Esophagus squamous epithelium (tissue), 5 donors: Measurements from ENCODE around the gene SARS2. TPM values are rescaled to one million over a fixed set of nuclear protein-coding genes. Genes with fewer than 3 reads are reported as not detected.

Source experiments
- DNase-seq: peaks from one replicate; lab custom pipeline; 2025; lab: John Stamatoyannopoulos, UW
- H3K27ac ChIP-seq, 4 donors: fragments of 200-600 bp; sonication (generic); one replicate each; pipeline ENCODE4 v1.5.1; 2016 to 2019; ENCODE audit warnings: mild to moderate bottlenecking in 1 of 4
- H3K27me3 ChIP-seq, 4 donors: fragments of 200-600 bp; sonication (generic); 1 replicate in 3 of 4; 2 replicates in 1 of 4; pipeline versions ENCODE4 v1.5.1 to v1.6.0; 2017 to 2021; ENCODE audit warnings: antibody characterized with exemption in 1 of 4
- H3K36me3 ChIP-seq, 3 donors: fragments of 200-600 bp; sonication (generic); one replicate each; pipeline ENCODE4 v1.5.1; 2016 to 2019
- H3K4me1 ChIP-seq, 3 donors: fragments of 200-600 bp; sonication (generic); one replicate each; pipeline ENCODE4 v1.5.1; 2017 to 2019
- H3K4me3 ChIP-seq, 4 donors: fragments of 200-600 bp; sonication (generic); 1 replicate in 3 of 4; 2 replicates in 1 of 4; pipeline ENCODE4 v1.5.1; 2016 to 2019; ENCODE audit warnings: mild to moderate bottlenecking in 2 of 4, moderate library complexity in 1 of 4
- H3K9me3 ChIP-seq, 3 donors: fragments of 200-600 bp; sonication (generic); one replicate each; pipeline ENCODE4 v1.5.1; 2016 to 2019
- CTCF ChIP-seq, 6 experiments: fragments of 450-650 bp in 4 of 6; fragments of 200-600 bp in 2 of 6; sonication (generic) in 2 of 6; IDR thresholded peaks; one replicate each; pipeline ENCODE4 v1.5.1; 2016 to 2019; ENCODE audit warnings: antibody characterized with exemption in 6 of 6, mild to moderate bottlenecking in 4 of 6, moderate library complexity in 4 of 6
- POLR2A ChIP-seq, 4 donors: fragments of 450-650 bp; IDR thresholded peaks; one replicate each; pipeline ENCODE4 v1.6.1; 2017; ENCODE audit warnings: antibody characterized with exemption in 4 of 4, mild to moderate bottlenecking in 4 of 4, moderate library complexity in 3 of 4
- WGBS, 2 donors: methylation state at CpG; one replicate each; pipeline ENCODE4 v1.1.5; 2018; 5-methylcytosine and 5-hydroxymethylcytosine counted together
- intact Hi-C: fragments of 100-400 bp; cut with DNase I; formaldehyde crosslinking; loops from one replicate; pipeline ENCODE4 v1.15.0; 2022
- total RNA-seq, 4 donors: library from RNA; depleted of rRNA; stranded (reverse); fragments of >200 nt; gene quantifications; one replicate each; pipeline ENCODE4 v1.1.0, GENCODE V29; 2016
- donor health status: DM: yes; HTN: yes; CAD: no.

Gene SARS2
- total RNA-seq, 4 donors from 2014 or later = 21.2 to 32.7 (median 25.2) TPM

- H3K27ac ChIP-seq = peak overlapping the region in 3 of 4 donors; percentile 87 to 91 (median 91)
- no peaks in the 10 kb centered on the region for H3K27me3 ChIP-seq
- H3K4me3 ChIP-seq = peak overlapping the region; percentile 63 to 93 (median 72)
- TF ChIP-seq POLR2A (IDR thresholded peaks at IDR 0.05) (no peak), CTCF (IDR thresholded peaks at IDR 0.05) (no peak)
- peaks cover 0 to 4% (median 0%) of the 10 kb centered on the region in 3 donors for H3K9me3 ChIP-seq
- peaks cover 12 to 30% (median 18%) of the 10 kb centered on the region in 3 donors for H3K4me1 ChIP-seq
- intact Hi-C loops = no loop called here
- peaks cover 0 to 33% (median 8%) of the 10 kb centered on the region in 3 donors for H3K36me3 ChIP-seq
- WGBS, 2 donors = 21 to 25% methylated on average over 4 to 7 of the region's 8 CpGs
- no peak for DNase-seq
These were observed 894 bp upstream of the SARS2 start for GRCh38 chr19:38931521-38931793.

- peak; percentile 91 for DNase-seq
- Histone ChIP-seq H3K36me3 (peaks cover 0 to 38% (median 8%) of the 10 kb centered on the region in 3 donors), H3K4me1 (peaks cover 12 to 30% (median 18%) of the 10 kb centered on the region in 3 donors), H3K27me3 (no peaks in the 10 kb centered on the region), H3K9me3 (peaks cover 0 to 4% (median 0%) of the 10 kb centered on the region in 3 donors), H3K27ac (peak within 1 kb of the TSS; percentile 87 to 92 (median 91)), H3K4me3 (peak within 1 kb of the TSS; percentile 63 to 93 (median 72))
- WGBS, 2 donors = 0% methylated on average over 19 to 32 of the region's 40 CpGs
- TF ChIP-seq CTCF (IDR thresholded peaks at IDR 0.05) (no peak), POLR2A (IDR thresholded peaks at IDR 0.05) (peak in 1 of 4 donors; percentile 74)
- intact Hi-C loops = no loop called here
These were observed 385 bp upstream of the SARS2 start, which contains the start of gene MRPS12 for GRCh38 chr19:38930776-38931520. MRPS12 (plus strand) TSS chr19:38930944; CDS start chr19:38931295, 351 bp downstream.

- peaks cover 12 to 30% (median 18%) of the 10 kb centered on the region in 3 donors for H3K4me1 ChIP-seq
- H3K27me3 ChIP-seq = no peaks in the 10 kb centered on the region
- WGBS, 2 donors = 66 to 75% methylated on average over 4 of the region's 4 CpGs
- TF ChIP-seq POLR2A (IDR thresholded peaks at IDR 0.05) (no peak), CTCF (IDR thresholded peaks at IDR 0.05) (no peak)
- intact Hi-C loops = no loop called here
- H3K27ac ChIP-seq = no peak overlapping the region
- no peak overlapping the region for H3K4me3 ChIP-seq
- peaks cover 8 to 46% (median 13%) of the 10 kb centered on the region in 3 donors for H3K36me3 ChIP-seq
- no peak for DNase-seq
- no peaks in the 10 kb centered on the region for H3K9me3 ChIP-seq
These were observed 2.1 kb downstream of the SARS2 start for GRCh38 chr19:38928391-38929001.

- Histone ChIP-seq H3K4me3 (no peak overlapping the region), H3K36me3 (peaks cover 0 to 59% (median 13%) of the 10 kb centered on the region in 3 donors), H3K27me3 (no peaks in the 10 kb centered on the region), H3K4me1 (peaks cover 0 to 3% (median 3%) of the 10 kb centered on the region in 3 donors), H3K9me3 (no peaks in the 10 kb centered on the region), H3K27ac (no peak overlapping the region)
- TF ChIP-seq CTCF (IDR thresholded peaks at IDR 0.05) (no peak), POLR2A (IDR thresholded peaks at IDR 0.05) (no peak)
- intact Hi-C loops = no loop called here
- WGBS, 2 donors = 97 to 100% methylated on average over 4 to 7 of the region's 7 CpGs
- no peak for DNase-seq
These were observed 6.2 kb downstream of the SARS2 start for GRCh38 chr19:38924388-38924787.

GRCh38 chr19:38922482-38922881, 8.1 kb downstream of the SARS2 start:
- H3K4me3 ChIP-seq = no peak overlapping the region
- H3K9me3 ChIP-seq = no peaks in the 10 kb centered on the region
- H3K4me1 ChIP-seq = no peaks in the 10 kb centered on the region
- intact Hi-C loops = no loop called here
- 89 to 90% methylated on average over 5 of the region's 5 CpGs for WGBS, 2 donors
- no peaks in the 10 kb centered on the region for H3K27me3 ChIP-seq
- peaks cover 0 to 60% (median 13%) of the 10 kb centered on the region in 3 donors for H3K36me3 ChIP-seq
- H3K27ac ChIP-seq = no peak overlapping the region
- no peak for TF ChIP-seq POLR2A (IDR thresholded peaks at IDR 0.05)
- no peak for TF ChIP-seq CTCF (IDR thresholded peaks at IDR 0.05)
- no peak for DNase-seq
